Nephron progenitor cell (in vitro differentiated cells): ENCODE data around the gene CYP1B1.

Source experiments
- DNase-seq: peaks from one replicate; pipeline ENCODE4 v3.0.0; 2021
- H3K27ac Mint-ChIP-seq: 2 replicates; pipeline ENCODE4 v1.8.0; 2021; ENCODE audit warnings: mild to moderate bottlenecking, moderate library complexity, mixed read lengths
- H3K27me3 Mint-ChIP-seq: 2 replicates; pipeline ENCODE4 v1.8.0; 2021; ENCODE audit warnings: mild to moderate bottlenecking, low read depth, mixed read lengths; ENCODE audit not compliant: poor library complexity
- H3K36me3 Mint-ChIP-seq: 2 replicates; pipeline ENCODE4 v1.8.0; 2021; ENCODE audit warnings: low read depth, mixed read lengths
- H3K4me1 Mint-ChIP-seq: 2 replicates; pipeline ENCODE4 v1.8.0; 2021; ENCODE audit warnings: mixed read lengths
- H3K4me3 Mint-ChIP-seq: 2 replicates; pipeline ENCODE4 v1.8.0; 2021; ENCODE audit warnings: mild to moderate bottlenecking, moderate library complexity, mixed read lengths
- H3K9me3 Mint-ChIP-seq: 2 replicates; pipeline ENCODE4 v1.8.0; 2021; ENCODE audit warnings: mild to moderate bottlenecking, moderate library complexity, mixed read lengths
- TF ChIP-seq, protein P1 (sequence below): fragments of 200-600 bp; sonication (generic); IDR thresholded peaks from 2 replicates; pipeline ENCODE4 v1.5.0; 2021; ENCODE audit warnings: antibody characterized with exemption

Gene CYP1B1

GRCh38 chr2:38097258-38097987, 21.5 kb upstream of the CYP1B1 start:
- H3K9me3 Mint-ChIP-seq: peaks cover 1% of the 10 kb centered on the region
- H3K4me3 Mint-ChIP-seq: peak overlapping the region; percentile 0
- H3K27me3 Mint-ChIP-seq: peaks cover 22% of the 10 kb centered on the region
- H3K27ac Mint-ChIP-seq: no peak overlapping the region
- peaks cover 67% of the 10 kb centered on the region for H3K4me1 Mint-ChIP-seq
- TF ChIP-seq, protein P1, sequence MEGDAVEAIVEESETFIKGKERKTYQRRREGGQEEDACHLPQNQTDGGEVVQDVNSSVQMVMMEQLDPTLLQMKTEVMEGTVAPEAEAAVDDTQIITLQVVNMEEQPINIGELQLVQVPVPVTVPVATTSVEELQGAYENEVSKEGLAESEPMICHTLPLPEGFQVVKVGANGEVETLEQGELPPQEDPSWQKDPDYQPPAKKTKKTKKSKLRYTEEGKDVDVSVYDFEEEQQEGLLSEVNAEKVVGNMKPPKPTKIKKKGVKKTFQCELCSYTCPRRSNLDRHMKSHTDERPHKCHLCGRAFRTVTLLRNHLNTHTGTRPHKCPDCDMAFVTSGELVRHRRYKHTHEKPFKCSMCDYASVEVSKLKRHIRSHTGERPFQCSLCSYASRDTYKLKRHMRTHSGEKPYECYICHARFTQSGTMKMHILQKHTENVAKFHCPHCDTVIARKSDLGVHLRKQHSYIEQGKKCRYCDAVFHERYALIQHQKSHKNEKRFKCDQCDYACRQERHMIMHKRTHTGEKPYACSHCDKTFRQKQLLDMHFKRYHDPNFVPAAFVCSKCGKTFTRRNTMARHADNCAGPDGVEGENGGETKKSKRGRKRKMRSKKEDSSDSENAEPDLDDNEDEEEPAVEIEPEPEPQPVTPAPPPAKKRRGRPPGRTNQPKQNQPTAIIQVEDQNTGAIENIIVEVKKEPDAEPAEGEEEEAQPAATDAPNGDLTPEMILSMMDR: no peak
- H3K36me3 Mint-ChIP-seq: no peaks in the 10 kb centered on the region
- DNase-seq: no peak

DNA sequence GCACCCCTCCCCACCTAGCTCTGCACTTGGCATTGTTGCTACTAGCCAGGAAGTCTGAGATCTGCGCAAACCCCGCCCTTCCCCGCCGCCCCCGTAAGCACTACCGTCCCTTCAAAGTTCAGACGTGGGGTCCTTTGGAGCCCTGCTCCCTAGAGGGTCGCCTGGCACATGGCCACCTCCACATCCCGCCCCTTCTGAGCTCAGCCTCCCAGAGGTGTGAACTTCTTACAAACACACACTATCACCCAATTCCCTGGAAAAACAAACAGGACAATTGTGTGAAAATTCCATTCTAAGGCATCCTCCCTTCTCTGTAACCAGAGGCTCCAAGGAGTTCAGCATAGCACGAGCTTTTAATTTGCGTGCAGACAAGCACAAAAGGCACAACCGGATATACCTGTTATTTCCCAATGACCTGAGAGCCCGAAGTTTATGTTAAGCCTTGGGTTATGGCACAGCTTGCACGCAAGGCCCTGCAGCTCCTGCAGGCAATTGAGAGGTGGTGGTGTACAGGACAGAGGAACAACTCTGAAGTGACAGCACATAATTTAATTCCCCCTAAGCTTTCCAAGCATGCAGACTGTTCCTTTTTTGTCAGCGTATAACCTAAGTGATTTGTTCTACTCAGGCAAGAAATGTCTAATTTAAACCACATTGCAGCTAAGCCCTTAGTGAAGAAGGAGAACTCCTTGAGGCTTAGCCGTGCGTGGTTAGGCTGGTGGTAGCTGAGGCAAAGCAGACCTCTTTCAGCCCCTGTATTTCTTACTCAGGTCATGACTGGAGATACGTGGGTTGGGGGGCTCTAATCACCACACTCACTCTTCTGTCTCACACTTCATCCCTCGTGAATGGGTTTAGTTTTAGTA, 20.3 kb upstream of the CYP1B1 start:
- Mint-ChIP-seq H3K9me3 (no peaks in the 10 kb centered on the region), H3K36me3 (no peaks in the 10 kb centered on the region), H3K4me1 (peaks cover 76% of the 10 kb centered on the region), H3K4me3 (no peak overlapping the region), H3K27me3 (peaks cover 22% of the 10 kb centered on the region), H3K27ac (no peak overlapping the region)
- DNase-seq: peak; percentile 13
- TF ChIP-seq, protein P1: no peak

DNA sequence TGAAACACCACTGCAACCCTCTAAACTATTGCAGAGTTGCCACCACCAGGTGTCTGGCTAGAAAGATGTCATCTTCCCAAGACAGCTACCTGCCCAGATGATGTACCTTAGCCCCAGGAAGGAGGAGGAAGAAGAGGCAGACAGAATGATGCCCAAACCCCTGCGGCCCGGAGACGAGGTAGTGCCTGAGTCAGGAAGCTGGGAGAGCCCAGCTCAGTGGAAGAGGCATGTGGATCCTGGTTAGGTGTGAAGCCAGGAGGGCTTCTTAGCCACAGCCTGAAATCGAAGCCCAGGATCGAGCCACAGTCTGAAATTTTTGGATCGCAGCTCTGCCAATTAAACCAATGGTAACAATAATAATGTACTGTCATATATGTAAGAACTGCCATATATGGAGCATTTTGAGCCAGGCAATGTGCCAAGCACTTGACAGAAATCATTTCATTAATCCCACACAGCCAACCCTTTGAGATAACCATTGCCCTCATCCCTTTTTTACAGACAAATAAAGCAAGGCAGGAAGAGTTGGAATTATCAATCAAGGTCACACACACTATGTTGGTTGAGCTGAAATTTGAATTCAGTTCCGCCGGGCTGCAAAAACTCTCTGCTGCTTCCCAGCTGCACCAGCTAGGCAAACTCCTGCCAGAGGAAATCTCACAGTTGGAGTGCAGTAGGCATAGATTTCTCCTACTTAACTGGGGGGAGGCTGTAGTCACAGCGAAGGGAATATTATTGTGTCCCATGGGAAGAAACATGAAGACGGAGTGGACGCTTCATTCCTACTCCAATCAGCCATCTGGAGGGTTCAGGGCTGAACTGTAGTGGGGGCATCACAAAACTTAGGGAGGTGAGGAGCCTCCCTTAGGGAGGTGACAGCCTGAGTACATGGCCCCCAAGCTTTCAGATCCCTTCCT, 19.4 kb upstream of the CYP1B1 start:
- H3K4me1 Mint-ChIP-seq: peaks cover 69% of the 10 kb centered on the region
- no peak for DNase-seq
- no peaks in the 10 kb centered on the region for H3K36me3 Mint-ChIP-seq
- H3K9me3 Mint-ChIP-seq: no peaks in the 10 kb centered on the region
- no peak overlapping the region for H3K4me3 Mint-ChIP-seq
- no peak overlapping the region for H3K27ac Mint-ChIP-seq
- peaks cover 20% of the 10 kb centered on the region for H3K27me3 Mint-ChIP-seq
- TF ChIP-seq, protein P1: no peak

DNA sequence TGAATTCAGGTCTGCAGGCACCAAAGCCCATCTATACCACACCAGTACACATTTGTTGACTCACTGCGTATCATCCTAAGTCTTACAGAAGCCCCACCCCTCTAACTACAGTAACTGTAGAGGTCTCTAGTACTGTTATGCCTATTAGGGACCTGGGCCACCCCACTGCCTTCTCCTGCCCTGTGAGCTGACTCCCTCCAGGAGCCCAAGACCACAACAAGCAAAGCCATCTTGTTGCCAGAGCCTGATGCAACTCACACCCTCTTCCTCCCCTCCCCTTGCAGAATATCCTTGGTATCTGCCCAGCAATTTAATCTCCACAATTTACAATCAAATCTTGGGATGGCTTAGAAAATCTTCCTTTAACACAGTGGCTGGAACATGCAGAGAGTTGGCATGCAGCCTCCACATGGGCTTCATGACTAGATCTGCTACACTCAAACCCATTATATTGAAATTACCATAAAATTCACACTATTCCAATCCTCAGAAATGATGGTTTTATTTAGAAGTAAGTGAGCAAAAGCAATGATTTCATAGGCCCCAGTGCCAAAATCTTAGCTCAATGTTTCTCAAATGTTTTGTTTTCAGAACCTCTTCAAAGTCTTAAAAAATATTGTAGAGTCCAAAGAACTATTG, 17.7 kb upstream of the CYP1B1 start:
- Mint-ChIP-seq H3K9me3 (no peaks in the 10 kb centered on the region), H3K27me3 (peaks cover 15% of the 10 kb centered on the region), H3K36me3 (no peaks in the 10 kb centered on the region), H3K4me1 (peaks cover 52% of the 10 kb centered on the region), H3K4me3 (no peak overlapping the region), H3K27ac (no peak overlapping the region)
- no peak for DNase-seq
- TF ChIP-seq, protein P1: no peak

DNA sequence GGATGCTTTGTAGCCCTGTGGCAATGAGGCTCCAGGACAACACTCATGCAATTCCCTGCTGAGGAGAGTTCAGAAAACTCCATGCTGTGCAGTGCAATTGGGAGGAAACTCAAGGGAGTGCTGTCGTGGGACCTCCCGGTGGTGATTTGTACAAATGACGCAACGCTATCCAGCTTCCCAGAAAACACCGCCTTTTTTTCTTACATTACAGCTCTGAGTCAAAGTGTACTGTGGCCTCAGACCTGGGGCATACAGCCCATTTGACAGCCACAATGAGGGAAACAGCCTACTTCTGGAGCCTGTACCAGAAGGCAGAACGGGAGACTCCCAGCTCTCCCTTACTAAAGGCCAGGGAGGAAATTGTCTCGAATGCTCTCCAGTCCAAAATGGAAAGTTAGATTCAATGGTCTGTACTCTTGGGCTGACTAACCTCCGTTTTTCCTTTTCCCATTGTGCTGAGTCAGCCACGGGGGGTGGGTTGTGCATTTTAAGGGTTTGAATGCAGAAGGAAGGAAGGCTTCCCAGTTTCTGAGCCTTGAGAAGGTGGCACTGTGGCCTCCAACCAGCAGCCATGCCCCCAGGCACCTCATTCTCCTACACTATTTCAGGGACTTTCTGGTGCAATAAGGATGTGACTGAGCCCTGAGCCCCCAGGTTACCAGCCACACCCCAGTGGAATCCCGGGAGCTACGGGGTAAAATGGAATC, 16.4 kb upstream of the CYP1B1 start:
- TF ChIP-seq, protein P1: no peak
- H3K9me3 Mint-ChIP-seq: no peaks in the 10 kb centered on the region
- peaks cover 39% of the 10 kb centered on the region for H3K4me1 Mint-ChIP-seq
- H3K27ac Mint-ChIP-seq: no peak overlapping the region
- H3K4me3 Mint-ChIP-seq: no peak overlapping the region
- H3K36me3 Mint-ChIP-seq: no peaks in the 10 kb centered on the region
- no peak for DNase-seq
- peaks cover 4% of the 10 kb centered on the region for H3K27me3 Mint-ChIP-seq
